Activated CD8-positive, alpha-beta memory T cell treated with anti-CD3 and anti-CD28 coated beads, Interleukin-2, amount 50 U/mL, for 24 hours (primary cell): Measurements from ENCODE around the gene GABRD.

Source experiments
- DNase-seq: peaks from one replicate; pipeline ENCODE4 v3.0.0-alpha.2; 2020; ENCODE audit errors: extremely low read depth

Gene GABRD

GRCh38 chr1:2053784-2054376 is 34.7 kb downstream of the GABRD start:
- no peak for DNase-seq

DNA sequence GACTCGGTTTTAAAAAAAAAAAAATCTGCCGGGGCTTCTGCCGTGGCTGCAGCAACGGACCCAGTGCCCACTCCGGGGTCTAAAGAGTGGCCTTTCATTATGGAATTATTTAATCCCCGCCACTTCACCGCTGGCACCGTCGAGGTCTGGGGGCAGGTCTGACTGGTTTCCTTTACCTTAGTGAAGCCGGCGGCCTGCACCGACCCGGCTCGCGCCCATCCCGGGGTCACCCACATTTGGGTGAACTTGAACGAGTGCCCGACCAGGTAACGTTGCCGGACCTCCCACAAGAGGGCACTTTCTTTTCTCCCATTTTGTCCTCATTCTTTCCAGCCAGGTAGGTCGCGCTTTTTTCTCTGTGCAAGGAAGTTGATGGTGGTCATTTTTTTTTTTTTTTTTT is 35.4 kb downstream of the GABRD start:
- DNase-seq: no peak

- DNase-seq: no peak
Measured at GRCh38 chr1:2055911-2056575, 36.9 kb downstream of the GABRD start.

GRCh38 chr1:2056955-2057590 is 37.9 kb downstream of the GABRD start:
- DNase-seq: no peak

DNA sequence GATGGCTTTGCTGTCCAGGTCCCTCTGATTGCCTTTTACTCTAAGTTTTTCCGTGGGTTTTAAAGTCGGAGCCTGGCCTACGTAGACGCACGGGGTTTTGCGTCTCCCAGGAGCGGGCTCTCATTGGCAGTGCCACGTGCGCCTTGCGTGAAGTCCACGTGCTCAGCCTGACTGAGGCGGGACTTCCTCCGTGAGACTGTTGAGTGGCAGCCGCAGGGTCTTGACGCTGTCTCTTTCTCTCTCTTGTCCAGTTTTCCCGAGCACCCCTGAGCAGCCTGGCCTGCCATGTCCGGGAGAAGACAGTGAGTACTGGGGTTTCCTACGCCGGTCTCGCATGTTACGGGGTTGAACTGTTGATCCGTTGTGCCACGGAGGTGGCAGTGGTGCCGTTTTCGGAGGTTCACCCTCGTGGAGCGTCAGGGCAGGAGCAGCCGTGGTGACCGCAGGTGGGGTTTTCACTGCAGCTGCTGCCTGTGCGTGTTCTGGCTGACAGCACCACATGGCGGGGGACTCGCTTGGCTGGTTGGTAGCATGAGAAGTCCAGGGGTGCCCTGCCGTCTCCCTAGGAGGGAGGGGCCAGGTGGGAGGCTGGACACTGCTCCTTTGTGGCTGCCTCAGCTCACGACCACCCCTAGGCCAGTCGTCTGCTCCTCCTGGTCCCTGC is 40.3 kb downstream of the GABRD start:
- no peak for DNase-seq

- DNase-seq: no peak
Measured at GRCh38 chr1:2060072-2060471, 40.9 kb downstream of the GABRD start.

GRCh38 chr1:2060535-2060934 is 41.4 kb downstream of the GABRD start:
- no peak for DNase-seq

GRCh38 chr1:2061065-2061778 is 42.1 kb downstream of the GABRD start:
- DNase-seq: no peak

DNA sequence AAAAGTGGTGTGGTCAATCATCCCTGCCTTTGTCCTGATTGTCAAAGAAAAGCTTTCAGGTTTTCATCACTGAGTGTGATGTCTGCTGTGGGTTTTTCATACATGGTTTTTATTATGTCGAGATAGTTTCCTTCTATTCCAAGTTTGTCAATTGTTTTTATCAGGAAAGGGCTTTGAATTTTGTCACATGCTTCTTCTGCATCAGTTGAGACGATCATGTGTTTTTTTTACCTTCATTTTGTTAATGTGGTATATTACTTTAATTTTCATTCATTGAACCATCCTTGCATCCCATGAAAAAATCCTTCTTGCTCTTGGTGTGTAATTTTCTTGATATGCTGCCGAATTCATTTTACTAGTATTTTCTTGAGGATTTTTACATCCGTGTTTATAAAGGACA is 46.6 kb downstream of the GABRD start:
- DNase-seq: no peak

DNA sequence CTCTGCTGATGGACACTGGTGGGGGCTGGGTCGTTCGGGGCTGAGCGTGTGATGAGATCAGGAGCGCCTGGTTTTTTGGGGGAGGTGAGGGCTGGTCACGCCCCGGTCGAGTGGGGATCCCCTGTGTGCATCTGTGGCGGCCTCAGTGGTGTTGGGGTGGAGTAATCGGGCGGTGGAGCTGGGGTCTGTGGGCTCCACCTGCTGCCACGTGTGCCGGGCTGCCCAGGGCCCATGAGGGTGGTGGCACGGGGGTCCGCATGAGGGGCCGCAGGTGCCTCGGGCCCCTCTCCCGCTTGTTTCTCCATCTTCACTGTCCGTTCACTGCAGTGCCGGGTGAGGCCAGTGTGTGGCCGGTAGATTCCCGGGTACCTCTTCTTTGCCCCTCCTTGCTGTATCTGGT is 48.2 kb downstream of the GABRD start:
- no peak for DNase-seq

DNA sequence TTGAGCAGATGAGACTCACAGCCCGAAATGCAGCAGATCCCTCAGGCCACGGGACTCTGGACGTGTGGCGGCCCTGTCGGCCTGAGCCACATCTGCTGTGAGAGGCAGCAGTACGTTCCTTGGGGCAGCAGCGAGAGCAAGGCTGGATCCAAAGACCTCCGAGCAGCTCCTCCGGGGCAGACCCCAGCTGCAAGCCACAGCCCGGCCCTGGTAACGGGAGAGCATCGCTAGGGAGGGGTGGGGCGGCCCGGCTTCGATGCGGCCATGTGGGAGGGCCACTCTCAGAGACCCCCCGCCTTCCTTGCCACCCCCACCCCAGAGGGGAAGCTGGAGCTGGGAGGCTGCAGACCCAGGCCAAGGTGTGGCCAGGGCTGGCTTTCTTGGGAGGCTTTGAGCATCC is 48.8 kb downstream of the GABRD start:
- DNase-seq: no peak

GRCh38 chr1:2068951-2069350 is 49.8 kb downstream of the GABRD start:
- no peak for DNase-seq

DNA sequence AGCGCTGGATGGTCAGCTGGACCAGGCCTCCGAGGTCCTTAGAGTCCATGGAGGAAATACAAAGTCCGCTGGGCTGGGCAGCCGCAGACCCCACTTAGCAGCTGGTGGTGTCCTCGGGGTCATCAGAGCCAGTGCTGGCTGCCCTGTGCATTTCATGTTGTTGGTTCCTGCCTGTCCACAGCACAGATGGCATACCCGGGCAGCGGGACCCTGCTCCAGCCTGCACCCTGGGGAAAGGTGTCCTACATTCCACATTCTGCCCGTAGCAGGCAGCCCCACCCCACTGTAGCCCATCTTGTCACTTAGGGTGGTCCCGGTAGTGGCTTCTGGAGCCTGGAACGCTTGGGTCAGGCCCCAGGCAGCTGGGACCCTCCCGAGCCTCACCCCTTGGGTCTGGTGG is 50.9 kb downstream of the GABRD start:
- DNase-seq: no peak

- no peak for DNase-seq
Measured at GRCh38 chr1:2070800-2071530, 51.8 kb downstream of the GABRD start.

DNA sequence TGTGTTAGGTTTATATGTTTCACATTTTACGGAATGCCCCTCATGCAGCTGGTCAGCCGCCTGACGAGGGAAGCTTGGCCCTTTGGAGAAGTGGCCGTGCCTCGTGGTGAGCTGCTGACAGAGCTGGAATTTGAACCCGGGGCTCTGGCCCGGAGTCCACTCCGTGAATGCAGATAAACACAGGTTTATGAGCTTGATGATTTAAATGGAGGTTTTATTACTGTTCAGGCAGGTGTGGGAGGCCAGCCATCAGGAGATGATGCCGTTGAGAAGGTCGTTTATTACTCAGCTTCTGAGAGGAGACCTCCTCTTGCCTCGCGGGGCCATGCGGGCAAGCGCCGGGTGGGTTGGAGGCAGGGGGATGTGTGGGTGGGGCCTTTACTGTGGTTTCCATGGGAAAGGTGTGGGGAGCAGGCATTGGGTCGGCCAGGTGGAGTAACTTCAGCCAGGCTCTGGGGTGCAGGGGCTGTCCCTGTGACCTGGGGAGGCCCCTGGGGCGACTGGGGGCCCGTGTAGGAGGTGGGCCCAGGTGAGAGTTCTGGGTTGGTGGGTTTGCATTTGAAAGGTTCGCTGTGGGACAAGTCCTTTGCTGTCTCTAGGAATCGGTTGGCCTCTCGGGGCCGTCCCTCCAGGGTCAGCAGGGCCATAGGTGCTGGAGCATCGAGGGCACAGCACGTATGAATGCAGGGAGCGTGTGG is 53.1 kb downstream of the GABRD start:
- no peak for DNase-seq

DNA sequence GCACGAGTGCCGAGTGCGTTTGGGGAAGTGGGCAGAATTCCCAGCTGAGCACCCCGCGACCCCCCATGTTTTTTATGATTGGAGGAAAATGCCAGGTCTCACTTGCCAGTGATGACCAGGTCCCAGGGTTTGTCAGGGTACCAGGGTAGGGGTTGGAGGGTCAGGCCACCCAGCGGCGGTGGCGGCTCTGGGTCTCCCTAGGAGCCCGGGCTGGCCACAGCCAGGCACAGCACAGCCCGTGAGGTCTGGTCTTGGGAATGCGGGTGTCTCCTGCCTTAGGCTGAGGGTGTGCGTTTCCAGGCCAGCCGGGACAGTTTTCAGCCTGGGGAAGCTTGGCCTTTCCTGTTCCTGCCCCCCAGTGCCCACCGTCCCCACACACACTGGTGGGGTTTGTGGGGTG is 53.7 kb downstream of the GABRD start:
- no peak for DNase-seq

DNA sequence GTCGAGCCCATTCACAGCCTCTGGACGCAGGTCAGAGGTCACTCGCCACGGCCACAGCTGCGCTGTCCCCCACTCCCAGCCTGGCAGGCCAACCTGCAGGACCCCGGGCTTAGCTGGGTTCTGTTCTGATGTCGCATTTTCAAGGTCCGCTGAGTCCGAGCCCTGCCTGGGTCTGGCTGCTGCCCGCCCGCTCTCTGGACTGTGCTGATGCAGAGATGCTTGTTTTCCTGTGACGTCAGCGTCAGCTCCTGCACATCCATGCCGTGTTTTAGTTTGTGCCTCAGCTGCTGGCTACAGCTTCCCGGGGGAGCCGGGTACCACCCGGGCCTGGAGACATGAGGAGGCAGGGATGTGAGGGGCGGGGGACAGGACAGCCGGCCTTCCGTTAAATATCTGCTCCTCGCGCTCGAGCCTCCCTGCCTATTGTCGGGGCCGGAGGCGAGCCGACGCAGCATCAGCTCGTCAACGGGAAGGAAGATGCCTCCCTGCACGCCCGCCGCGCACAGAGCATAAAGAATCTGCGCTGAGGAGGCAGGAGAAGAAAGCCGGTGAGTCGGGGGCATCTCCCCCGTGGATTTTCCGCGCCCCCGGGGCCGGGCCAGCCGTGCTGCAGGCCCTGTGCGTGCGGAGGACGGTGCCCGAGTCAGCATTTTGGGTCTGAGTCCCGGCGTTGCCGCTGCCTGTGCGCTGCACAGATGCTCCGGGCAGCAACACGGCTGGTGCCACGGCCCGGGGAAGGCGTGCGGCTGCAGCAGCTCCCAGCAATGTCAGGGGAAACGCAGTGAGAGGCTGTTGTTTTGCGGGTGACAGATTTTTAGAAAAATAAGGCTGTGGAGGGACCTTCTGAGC is 54.5 kb downstream of the GABRD start:
- DNase-seq: no peak

- DNase-seq: no peak
Measured at GRCh38 chr1:2074396-2074795, 55.3 kb downstream of the GABRD start.

DNA sequence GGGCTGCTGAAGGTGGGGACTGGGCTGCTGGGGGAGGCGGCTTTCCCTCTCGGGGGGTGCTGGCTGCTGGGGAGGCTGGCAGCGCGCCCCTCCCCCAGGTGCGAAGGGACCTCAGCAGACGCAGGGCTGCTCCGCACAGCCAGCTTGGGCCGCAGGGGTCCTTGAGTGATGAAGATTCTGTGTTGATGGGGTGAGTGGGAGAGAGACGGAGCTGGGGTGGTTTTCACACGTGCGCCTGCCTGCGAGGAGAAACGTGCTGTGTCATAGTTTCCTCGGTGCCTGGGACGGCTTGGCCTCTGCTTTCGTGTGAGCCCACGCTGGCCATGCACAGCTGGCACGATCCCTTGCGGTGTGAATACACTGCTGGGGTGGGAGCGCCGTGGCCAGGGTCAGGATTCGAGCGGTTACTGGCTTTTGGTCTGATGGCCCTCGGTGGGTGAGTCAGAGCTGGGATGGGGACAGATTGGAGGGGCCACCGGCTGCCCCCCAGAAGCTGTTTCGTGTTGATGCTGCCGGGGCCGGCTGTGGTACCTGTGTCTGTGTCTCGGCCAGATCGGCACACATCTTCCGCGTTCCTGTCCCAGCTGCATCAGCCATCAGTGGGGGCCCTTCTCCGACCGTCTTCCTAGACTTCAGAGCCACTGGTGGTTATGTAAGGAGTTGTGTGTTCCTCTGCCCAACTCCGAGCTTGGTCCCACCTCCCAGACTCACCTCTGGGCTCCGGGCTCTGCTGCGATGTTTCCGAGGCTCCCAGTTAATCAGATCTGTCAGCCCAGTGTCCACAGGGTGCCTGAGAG is 56.0 kb downstream of the GABRD start:
- DNase-seq: no peak
